Activated CD4-positive, alpha-beta T cell treated with anti-CD3 and anti-CD28 coated beads, Interleukin-10, Interleukin-2, amounts not matched to agents 100 ng/mL and 50 ng/mL, durations not matched to agents 16 hours and 8 hours (primary cell): Measurements from ENCODE around the gene ENPP6.

Source experiments
- DNase-seq: peaks from one replicate; pipeline ENCODE4 v3.0.0-alpha.2; 2020

The ENPP6 gene

DNA sequence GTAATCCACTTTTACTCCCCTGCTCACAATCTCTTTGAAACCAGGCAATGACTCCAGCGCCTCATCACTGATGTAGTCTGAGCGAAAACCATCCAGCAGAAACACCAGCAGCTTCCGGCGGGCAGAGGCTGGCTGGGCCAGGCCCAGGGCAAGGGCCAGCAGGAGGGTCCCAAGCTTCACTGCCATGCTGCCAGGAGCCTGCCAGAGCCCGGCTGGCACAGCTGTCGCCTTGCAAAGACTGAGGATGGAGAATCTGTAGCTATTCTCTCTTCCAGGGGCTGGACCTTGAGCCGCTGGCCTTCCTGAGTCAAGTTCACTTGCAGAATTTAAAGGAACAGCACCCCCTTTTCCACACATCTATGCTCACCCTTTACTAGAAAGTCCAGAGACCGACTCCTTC lies at the start of gene ENPP6:
Gene ENPP6, minus strand, starts transcription at position 240 of the 400 bp plus-strand sequence. Its CDS starts 54 bp downstream, at position 186.
- no peak for DNase-seq

DNA sequence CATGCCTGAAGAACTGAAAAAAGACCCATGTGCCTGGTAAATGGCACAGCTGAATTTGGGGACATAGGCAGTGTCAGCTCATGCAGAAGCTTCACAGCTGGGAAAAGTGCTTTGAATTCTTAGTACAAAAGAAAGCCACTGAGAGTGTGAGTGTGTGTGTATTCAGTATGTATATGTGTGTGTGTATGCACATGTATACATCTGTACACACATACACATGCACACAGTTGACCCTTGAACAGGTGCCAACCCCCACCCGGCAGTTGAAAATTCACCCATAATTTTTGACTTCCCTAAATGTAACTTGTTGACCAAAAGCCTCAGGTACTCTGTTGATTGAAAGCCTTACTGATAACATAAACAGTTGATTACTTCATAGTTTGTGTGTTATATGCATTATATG lies 49.5 kb upstream of the ENPP6 start:
- no peak for DNase-seq

DNA sequence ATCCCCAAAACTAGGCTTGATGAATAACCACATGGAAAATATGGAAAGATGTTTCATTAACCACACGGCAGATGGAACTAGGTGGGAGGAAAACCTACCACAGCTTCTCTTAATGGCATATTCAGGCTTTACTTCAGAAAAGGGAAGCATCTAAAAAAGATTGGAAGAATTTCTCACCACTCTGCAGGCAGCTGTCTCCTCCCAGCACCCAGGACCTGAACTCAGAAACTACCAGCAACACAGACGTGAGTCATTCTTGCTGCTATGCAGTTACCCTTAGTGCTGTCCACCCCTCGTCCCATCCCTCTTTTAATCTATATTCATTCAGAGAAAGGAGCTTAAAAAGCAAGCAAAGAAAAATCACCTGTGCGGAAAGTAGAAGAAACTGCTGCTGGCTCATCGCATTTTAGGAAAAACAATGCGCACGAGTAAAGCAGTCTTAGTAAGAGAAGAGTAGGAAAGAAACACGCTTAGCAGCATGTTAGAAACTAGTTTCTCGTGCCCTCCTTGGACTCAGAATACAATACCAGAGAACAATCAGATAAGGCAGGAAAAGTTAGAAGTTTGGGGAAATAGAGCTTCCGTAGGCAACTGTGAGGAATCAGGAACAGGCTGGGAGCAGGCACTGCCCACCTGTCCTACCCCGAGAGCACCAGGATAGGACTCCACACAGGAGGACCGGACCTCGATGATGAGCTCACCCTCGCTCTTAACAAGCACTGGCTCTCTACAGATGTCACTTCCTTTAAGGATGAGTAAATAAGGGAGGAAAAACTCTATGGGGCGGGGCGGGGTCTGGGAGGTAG lies 48.1 kb upstream of the ENPP6 start:
- DNase-seq = peak; percentile 82

DNA sequence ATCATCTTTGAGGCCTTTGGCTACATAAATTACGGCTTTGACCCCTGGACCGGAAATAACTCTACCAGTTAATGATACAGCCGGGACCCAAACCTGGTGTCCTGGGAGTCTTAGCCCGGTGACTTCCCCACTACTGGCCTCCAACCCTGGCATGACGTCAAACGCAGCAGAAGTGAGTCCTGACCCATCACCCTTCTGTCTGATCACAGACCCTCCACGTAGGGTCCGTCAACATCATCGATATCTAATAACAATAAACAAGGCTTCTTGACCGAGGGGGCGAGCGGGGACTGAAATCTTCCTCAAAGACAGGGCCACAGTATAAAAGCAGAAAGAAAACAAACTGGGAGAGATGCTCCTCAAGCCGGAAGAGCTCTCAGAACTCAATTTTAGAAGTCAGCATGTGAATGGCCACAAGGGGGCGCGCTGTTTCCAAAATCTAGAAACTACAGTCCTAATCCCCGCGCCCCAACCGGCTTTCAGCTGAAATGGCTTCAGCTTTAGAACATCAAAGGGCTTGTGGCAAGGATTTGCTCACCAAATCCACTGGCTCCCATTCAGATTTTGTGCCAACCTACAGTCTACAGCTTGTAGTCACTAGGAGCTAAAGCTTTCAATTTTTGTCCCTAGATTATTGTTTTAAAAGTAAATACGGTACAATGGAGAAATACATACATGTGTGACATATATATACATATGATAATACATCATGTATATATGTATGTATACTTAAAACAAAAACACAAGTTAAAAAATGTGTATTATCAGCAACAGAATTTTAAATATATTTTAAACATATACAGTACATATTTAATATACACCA lies 46.4 kb upstream of the ENPP6 start:
- peak; percentile 94 for DNase-seq

DNA sequence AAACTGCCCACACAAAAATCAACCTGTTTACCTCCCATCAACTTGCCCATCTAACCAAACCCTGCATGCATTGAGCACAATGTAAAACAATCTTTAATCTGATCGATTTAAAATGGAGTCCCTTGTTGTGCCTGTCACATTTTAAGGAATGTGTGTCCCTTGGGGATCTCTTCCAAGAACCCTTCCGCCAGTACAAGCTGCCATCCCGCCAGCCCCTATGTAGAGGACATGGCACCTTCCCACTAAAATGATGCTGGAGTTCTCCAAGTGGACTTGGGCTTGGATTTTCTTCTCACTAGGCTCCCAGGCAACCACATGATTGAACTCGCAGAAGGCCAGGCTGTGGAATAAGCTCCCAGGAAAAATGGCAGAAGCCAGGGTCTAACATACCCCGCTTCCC lies 45.8 kb upstream of the ENPP6 start:
- DNase-seq = no peak

DNA sequence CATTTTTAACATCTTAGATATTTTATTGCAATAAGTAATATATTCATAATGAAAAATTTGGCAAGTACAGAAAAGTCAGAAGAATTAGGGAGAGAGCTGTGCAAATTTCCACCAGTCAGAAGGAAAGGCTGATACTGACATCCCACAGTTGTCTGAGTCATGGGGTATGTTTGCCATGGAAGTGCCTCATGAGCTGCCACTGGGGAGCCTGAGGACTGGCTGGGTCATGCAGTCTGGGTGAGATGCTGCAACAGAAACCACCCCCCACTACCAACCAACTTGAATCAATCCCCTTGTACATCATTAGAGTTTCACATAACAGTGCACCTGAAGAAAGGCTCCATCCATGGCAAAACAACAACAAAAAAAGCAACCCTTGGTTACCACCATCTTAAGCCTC lies 45.2 kb upstream of the ENPP6 start:
- peak; percentile 39 for DNase-seq

DNA sequence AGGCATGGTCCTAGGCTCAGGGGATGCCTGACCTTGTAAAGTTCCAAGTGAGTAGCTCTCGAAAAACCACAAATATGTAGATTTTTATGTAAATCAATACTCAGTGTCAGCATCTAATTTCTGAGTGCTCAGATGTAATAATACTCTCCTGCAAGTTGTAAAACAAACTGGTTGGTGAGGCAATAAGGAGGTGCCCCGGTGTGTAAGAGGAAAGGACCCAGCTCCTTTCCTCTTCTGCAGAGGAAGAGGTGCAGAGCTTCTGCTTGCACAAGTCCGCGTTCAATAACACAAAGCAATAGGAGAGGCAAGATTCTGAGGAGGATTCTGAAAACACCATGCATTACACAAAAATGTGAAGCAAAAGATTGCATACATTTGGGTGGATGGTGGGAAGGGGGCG lies 43.6 kb upstream of the ENPP6 start:
- no peak for DNase-seq

DNA sequence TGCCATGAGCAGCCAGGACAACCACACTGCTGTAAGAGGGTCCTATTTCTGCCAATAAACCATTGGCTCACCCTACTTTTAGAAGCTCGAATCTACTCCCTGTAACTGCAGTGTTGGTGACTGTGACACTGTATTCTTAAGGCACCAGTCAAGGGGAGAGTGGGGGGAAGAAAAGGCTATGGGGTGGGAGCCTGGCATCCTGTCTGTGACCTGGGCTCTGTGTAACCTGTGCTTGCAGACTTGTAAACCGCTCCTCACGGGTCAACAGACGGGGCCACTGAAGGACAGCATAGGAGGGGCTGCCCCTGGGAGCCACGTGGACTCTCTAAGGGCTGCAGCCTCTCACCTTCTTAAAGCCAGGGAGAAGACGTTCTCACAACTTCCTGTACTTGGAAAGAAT lies 42.2 kb upstream of the ENPP6 start:
- DNase-seq = no peak

DNA sequence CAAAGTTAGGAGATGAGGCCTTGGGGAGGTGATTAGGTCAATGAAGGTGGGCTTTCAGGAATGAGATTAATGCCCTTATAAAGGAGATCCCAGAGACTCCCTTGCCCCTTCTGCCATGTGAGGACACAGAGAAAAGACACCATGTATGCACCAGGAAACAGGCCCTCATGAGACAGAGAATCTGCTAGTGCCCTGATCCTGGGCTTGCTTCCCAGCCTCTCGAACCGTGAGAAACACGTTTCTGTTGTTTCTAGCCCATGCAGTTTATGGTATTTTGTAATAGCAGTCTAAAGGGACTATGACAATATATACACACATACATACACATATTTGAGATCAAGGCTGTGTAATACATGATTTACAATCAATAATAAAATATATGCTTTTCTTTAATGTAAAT lies 41.4 kb upstream of the ENPP6 start:
- no peak for DNase-seq

DNA sequence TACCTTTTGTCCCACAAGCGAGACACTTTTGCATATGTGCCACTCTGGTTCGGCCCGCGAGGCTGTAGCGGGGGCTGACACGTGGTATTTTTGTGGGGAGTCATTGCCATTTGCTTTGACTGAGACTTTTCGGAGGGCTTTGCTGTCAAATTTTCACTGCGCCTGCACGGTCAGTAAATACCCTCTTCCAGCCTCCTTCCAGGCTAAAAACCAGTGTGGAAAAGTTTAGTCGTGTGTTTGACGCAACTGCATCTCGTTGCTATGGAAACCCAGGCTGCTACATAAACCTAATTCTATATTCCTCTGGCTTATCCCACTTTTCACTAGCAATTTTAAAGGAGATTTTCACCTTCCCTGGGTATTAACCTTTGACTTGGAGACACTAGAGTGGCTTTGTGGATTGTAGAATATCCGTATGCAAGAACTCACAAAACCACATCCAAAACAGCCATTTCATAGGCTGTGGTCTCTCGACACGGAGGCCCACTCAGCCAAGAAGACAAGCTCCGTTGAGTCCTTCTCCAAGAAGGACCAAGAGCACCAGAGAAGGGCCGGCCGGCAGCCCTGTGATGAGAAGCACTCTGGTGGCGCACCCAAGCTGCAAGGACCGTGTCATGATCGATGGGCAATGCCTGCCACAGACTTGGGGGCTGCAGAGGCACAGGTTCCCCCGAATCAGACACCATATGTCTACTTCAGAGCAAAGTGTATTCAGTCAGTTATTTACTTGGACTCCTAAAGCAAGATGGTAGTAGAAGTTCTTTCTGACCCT lies 38.4 kb upstream of the ENPP6 start:
- DNase-seq = no peak

DNA sequence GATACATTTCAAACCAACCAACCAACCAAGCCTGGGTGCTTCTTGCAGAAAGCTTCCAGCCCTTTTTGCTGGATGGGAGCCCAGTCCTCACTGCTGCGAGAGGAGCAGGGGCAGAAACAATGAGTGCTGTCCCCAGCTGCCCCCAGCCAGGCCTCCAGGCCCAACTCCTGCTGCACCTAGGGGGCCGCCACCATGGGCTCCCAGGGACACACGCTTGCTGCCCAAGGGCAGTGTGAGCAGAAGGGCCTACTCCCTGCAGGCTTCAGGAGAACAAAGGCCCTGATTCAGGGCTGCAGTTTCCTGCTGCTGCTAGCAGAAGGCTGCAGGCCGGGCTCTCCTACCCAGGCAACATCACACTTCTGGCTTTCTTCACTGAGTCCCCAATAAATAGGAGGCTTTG lies 37.7 kb upstream of the ENPP6 start:
- DNase-seq = no peak

DNA sequence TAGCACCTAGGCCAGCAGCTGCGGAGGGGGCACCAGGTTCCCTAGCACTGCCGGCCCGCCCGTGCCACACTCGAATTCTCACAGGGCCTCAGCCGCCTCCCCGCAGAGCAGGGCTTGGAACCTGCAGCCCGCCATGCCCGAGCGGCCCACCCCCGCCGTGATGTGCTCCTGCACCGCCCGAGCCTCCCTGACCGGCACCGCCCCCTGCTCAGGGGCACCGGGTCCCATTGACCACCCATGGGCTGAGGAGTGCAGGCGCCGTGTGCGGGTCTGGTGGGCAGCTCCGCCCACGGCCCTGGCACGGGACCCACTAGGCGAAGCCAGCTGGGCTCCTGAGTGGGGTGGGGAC lies 35.4 kb upstream of the ENPP6 start:
- DNase-seq = no peak

DNA sequence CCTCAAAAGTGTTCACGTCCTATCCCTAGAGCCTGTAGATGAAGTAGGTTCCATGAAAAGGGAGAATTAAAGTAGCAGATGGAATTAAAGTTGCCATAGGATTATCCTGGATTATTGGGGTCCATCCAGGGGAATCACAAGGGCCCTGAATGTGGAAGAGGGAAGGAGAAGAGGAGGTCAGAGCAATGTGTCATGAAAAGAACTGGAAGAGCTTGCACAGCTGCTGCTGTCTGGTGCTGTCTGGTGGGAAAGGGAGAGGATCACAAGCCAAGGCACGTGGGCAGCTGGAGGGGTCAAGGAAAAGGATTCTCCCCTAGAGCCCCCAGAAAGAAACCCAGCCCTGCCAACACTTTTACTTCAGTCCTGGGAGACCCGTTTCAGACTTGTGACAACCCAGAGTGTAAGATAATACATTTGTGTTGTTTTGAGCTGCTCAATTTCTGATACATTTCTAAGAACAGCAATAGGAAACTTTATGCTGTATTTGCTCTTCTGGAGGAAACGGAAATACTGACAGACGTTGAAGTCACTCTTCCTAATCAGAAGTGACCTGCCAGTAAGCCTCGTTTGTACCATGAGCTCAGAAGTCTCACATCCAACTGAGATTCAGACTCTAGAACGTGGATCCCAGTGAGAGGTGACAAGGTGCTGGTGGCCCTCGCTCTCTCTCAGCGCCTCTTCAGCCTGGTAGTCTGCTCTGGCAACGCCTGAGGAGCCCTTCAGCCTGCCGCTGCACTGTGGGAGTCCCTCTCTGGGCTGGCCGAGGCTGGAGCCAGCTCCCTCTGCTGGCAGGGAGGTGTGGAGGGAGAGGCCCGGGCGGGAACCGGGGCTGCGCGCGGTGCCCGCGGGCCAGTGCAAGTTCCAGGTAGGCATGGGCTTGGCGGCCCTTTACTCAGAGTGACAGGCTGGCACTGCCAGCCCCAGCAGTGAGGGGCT lies 34.7 kb upstream of the ENPP6 start:
- DNase-seq = no peak

DNA sequence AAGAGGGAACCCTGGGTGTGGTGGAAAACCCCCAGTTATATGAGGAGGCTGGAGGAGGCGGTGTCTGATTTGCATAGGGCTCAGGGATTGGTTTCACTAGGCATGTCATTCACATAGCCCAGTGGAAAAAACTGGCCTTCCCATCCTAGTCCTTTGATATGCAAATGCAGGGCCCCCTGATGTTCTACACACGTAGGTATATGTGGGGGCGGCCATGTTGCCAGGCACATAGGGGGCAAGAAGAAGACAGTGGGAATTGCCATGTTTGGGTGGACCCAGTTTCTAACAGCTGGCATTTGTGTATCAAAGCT lies 34.0 kb upstream of the ENPP6 start:
- DNase-seq = no peak

DNA sequence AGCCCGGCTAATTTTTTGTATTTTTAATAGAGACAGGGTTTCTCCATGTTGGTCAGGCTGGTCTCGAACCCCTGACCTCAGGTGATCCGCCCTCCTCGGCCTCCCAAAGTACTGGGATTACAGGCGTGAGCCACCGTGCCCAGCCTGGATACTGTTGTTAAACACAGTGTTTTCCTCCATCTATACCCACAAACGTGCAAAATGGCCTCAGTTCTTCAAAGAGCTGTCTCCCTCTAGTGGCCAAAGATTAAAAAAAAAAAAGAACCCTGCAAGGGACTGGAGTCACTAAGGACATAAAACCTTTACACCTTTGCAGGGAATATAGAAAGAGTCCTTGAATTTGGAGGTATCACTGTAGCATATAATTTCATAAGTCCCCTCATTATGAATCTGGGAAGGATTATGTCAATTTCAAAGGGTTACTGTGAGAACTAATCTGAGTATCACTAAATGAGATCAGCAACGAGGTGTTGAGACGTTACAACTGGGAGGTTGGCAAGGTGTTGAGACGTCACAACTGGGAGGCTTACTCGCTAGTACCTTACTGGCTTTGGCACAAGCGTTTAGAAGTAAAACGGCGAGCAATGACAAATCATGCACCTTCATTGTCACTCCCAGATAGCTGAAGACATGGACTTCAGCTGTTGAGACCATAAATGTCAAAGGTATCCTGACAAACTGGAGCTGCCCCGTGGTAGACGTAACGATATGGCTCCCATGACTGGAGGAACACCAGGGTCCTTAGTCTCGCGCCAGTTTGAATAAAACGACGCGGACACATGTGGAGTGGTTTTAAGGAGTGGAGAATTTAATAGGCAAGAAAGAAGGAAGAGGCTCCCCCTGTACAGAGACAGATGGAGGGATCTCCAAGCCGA lies 33.4 kb upstream of the ENPP6 start:
- DNase-seq = peak; percentile 66

DNA sequence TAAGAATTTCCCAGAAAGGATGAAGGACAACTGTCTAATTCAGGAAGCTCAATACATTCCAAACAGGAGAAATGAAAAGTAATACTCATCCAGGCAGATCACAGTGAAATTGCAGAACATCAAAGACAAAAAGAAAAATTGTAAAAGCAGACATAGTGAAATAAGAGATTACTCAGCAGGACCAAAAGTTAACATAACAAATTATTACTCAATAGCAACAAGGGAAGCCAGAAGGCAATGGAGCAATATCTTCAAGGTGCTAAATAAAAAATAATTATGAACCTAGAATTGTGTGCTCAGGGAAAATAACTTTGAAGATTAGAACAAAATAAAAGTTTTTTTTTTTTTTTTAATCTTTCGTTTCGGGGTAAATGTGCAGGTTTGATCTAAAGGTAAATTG lies 30.5 kb upstream of the ENPP6 start:
- DNase-seq = no peak

DNA sequence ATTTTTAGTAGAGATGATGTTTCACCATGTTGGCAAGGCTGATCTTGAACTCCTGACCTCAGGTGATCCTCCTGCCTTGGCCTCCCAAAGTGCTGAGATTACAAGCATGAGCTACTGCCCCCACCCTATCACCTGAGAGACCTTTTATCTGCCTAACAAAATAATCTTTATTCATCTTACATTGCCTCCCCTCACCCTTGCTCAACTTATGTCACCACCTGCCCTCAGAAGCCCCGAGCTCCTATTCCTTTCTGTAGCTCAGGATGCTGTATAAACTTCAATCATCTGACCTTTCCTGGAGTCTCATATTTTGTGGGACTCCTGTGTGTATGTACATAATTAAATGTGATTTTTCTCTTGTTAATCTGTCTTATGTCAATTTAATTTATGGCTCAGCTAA lies 29.7 kb upstream of the ENPP6 start:
- no peak for DNase-seq

DNA sequence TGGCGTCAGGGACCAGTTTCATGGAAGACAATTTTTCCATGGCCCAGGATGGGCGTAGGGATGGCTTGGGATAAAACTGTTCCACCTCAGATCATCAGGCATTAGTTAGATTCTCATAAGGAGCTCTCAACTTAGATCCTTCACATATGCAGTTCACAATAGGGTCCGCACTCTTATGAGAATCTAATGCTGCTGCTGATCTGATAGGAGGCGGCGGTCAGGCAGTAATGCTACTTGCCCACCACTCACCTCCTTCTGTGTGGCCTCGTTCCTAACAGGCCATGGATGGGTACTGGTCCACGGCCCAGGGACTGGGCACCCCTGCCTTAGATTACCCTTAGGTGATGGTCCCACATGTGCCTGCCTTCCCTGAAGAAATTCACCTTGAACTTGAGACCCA lies 28.8 kb upstream of the ENPP6 start:
- no peak for DNase-seq

DNA sequence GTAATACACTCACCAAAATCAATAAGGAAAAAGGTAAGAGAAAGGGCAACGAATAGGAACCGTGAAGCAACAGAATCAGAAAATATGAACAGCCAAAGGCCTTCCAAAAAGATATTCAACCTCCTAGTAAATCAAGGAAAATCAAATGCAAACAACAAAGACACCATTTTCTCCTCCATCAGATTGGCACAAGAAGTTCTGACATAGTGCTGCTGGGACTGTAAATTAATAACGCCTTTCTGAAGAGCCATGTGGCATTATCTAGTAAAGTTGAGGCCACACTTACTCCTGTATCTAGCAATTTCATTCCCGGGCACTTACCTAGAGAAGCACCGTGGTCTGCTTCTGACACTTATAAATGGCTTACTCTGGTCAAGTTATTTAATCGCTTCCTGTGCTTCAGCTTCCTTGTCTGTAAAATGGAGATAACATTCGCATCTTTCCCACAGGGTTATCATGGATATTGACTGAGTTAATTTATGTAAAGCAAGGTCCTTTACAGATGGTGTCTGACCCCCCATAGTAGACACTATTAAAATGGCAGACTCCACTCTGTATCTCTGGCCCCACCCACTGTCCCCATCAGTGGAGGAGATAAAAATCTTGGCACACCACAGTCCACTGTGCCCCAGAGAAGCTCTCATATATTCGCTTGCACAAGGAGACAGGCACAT lies 20.5 kb upstream of the ENPP6 start:
- no peak for DNase-seq

DNA sequence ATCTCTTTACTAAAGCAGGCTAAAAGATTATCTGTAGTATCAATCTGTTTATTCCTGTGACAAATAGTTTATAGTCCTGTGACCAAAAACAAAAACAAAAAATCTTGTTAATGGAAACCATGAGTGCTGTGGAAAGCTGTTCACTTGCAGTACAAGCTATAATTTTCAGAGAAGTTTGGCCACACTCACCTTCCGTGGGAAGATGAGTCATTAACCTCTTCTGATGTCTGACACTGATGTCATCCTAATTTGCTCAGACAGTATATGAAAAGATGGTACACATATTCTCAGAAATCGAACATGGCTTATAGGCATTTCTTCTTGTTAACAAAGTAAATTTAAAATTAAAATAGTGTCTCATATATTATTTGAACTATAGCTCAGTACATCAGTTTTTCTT lies 19.9 kb upstream of the ENPP6 start:
- peak; percentile 86 for DNase-seq

DNA sequence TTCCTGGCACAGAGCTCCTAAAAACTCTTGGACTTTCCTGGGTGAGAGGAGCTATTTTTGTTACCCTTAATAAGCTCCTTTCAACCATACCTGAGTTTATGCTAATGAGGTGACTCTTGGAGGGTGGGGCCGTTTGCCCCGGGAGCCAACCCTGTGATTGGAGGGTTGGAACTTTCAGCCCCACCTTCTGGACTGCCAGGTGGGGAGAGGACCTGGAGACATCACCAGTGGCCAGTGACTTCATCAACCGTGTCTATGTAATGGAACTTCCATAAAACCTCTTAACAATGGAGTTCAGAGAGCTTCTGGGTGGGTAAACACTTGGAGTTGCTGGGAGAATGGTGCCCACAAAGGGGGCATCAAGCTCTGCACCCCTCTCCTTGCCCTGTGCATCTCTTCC lies 17.9 kb upstream of the ENPP6 start:
- DNase-seq = no peak
